OCI-LY7 (cell line): Measurements from ENCODE around the gene TNS3. TPM values are rescaled to one million over a fixed set of nuclear protein-coding genes. Genes with fewer than 3 reads are reported as not detected.

Source experiments
- BruUV-seq: library from RNA; stranded (reverse); fragments of 400-500 nt; replicated peaks from 2 replicates; lab custom pipeline; 2021; lab: Mats Ljungman, UMichigan
- CTCF ChIA-PET: fragments of 300-600 bp; sonication (Branson Sonifier 250); formaldehyde crosslinking; loops from one replicate; lab custom pipeline; 2022; ENCODE audit warnings: antibody characterized with exemption; ENCODE audit not compliant: unreplicated experiment; lab: Charles Lee
- POLR2A ChIA-PET: fragments of 300-600 bp; sonication (Branson Sonifier 250); formaldehyde crosslinking; loops from one replicate; lab custom pipeline; 2022; ENCODE audit warnings: antibody characterized with exemption; lab: Charles Lee
- DNase-seq: peaks from one replicate; pipeline ENCODE4 v3.0.0-alpha.2; 2015; ENCODE audit warnings: low spot score
- H2AFZ ChIP-seq: fragments of 200-600 bp; sonication (generic), shearing (Covaris generic); 2 replicates; pipeline ENCODE4 v1.6.1; 2014; ENCODE audit warnings: mild to moderate bottlenecking, antibody characterized with exemption, low read length, moderate library complexity
- H3K27ac ChIP-seq: fragments of 200-600 bp; sonication (generic); 2 replicates; pipeline ENCODE4 v1.5.1; 2014; ENCODE audit warnings: mixed run types, low read depth, mild to moderate bottlenecking, moderate library complexity, low read length, inconsistent platforms; ENCODE audit not compliant: poor library complexity, severe bottlenecking
- H3K36me3 ChIP-seq: fragments of 200-600 bp; sonication (generic); 2 replicates; pipeline ENCODE4 v1.6.1; 2014; ENCODE audit warnings: mild to moderate bottlenecking, antibody characterized with exemption, low read length, moderate library complexity, mixed read lengths; ENCODE audit not compliant: insufficient read depth
- H3K4me1 ChIP-seq: fragments of 200-600 bp; sonication (generic); 2 replicates; pipeline ENCODE4 v1.5.1; 2014; ENCODE audit warnings: mild to moderate bottlenecking, low read length; ENCODE audit not compliant: insufficient read depth, poor library complexity, severe bottlenecking
- H3K4me2 ChIP-seq: fragments of 200-600 bp; sonication (generic); 2 replicates; pipeline ENCODE4 v1.6.1; 2014; ENCODE audit warnings: mild to moderate bottlenecking, low read length
- H3K4me3 ChIP-seq: fragments of 200-600 bp; sonication (generic); 2 replicates; pipeline ENCODE4 v1.5.1; 2014; ENCODE audit warnings: mild to moderate bottlenecking, low read depth, low read length; ENCODE audit not compliant: poor library complexity, severe bottlenecking
- H3K79me2 ChIP-seq: fragments of 200-600 bp; sonication (generic); 2 replicates; pipeline ENCODE4 v1.6.1; 2016; ENCODE audit warnings: low read depth, mild to moderate bottlenecking, low read length, moderate library complexity, mixed read lengths; ENCODE audit not compliant: insufficient read depth
- H3K9me2 ChIP-seq: fragments of 200-600 bp; sonication (generic); 2 replicates; pipeline ENCODE4 v1.6.1; 2016; ENCODE audit warnings: mild to moderate bottlenecking, low read length, mixed read lengths; ENCODE audit not compliant: insufficient read depth
- H3K9me3 ChIP-seq: fragments of 200-600 bp; sonication (generic); 2 replicates; pipeline ENCODE4 v1.6.1; 2014; ENCODE audit warnings: mild to moderate bottlenecking, mixed run types, low read length, mixed read lengths
- H4K20me1 ChIP-seq: fragments of 200-600 bp; sonication (generic); 2 replicates; pipeline ENCODE4 v1.6.1; 2014; ENCODE audit warnings: mild to moderate bottlenecking, antibody characterized with exemption, low read length, moderate library complexity, mixed read lengths; ENCODE audit not compliant: insufficient read depth
- CTCF ChIP-seq: fragments of 200-600 bp; sonication (generic); conservative IDR thresholded peaks from 2 replicates; pipeline ENCODE4 v1.5.1; 2014; ENCODE audit warnings: mild to moderate bottlenecking, antibody characterized with exemption, low read length, moderate library complexity, mixed read lengths
- EZH2phosphoT487 ChIP-seq: fragments of 200-600 bp; sonication (generic); IDR thresholded peaks from 2 replicates; pipeline ENCODE4 v1.6.1; 2018; ENCODE audit warnings: low read depth, borderline replicate concordance, mild to moderate bottlenecking, mixed run types, antibody characterized with exemption, low read length, moderate library complexity, mixed read lengths
- intact Hi-C: fragments of 100-400 bp; cut with micrococcal nuclease; formaldehyde crosslinking; loops from one replicate; pipeline ENCODE4 v1.10.0; 2022; ENCODE audit not compliant: unreplicated experiment
- total RNA-seq, 2 experiments: library from RNA; depleted of rRNA in 1 of 2; stranded (reverse); fragments of >200 nt in 1 of 2; shearing (Covaris generic) in 1 of 2; gene quantifications; 2 replicates each; pipeline ENCODE4 v1.2.3, GENCODE V29; 2014 to 2022

Gene TNS3
- total RNA-seq, 2 experiments from 2014 or later, result 9.5 to 42.1 TPM

GRCh38 chr7:47439181-47439667 is 142.7 kb downstream of the TNS3 start:
- H3K4me1 ChIP-seq, result no peaks in the 10 kb centered on the region
- H3K79me2 ChIP-seq, result no peaks in the 10 kb centered on the region
- H2AFZ ChIP-seq, result no peak overlapping the region
- no peak overlapping the region for H3K4me2 ChIP-seq
- H3K9me3 ChIP-seq, result no peaks in the 10 kb centered on the region
- no TSS peak for BruUV-seq
- TF ChIP-seq CTCF (no peak), EZH2phosphoT487 (no peak)
- no peaks in the 10 kb centered on the region for H4K20me1 ChIP-seq
- H3K27ac ChIP-seq, result no peak overlapping the region
- CTCF ChIA-PET, result no interaction called here
- H3K36me3 ChIP-seq, result no peaks in the 10 kb centered on the region; the same call in 1 of the 2 replicates
- intact Hi-C loops, result loop anchor here (5.0 kb wide), 1 partner anchor 172 kb away; no protein-coding TSS in a partner anchor
- POLR2A ChIA-PET, result no interaction called here
- no peak for DNase-seq
- H3K9me2 ChIP-seq, result no peaks in the 10 kb centered on the region
- H3K4me3 ChIP-seq, result no peak overlapping the region

DNA sequence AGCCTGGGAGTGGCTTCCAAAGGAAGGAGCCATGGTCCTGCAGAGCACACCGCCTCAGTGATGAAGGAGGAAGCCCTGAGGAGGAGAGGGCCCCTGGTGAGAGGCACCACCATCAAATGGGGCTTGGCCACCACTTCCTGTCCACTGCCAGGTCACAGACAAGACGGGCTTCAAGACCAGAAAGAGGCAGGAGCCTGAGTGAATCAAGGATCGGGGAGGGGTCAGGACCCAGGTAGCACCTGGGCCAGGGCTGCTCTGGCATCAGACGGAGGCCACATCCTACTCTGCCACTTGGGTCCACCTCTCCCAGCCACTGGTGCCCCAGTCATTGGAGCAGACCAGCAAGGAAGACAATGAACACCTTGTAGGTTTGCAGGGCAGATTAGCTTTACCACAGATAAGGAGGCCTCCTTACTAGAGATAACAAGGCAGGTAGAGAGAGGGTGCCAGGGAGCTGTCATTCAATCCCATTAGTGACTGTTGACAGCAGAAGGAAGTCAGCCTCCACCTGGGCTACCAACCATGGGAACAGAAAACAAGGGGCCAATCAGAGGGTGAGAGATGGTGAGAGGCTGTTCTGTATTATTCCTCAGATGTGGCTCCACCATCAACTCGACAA is 143.4 kb downstream of the TNS3 start:
- H3K4me1 ChIP-seq, result no peaks in the 10 kb centered on the region
- no peaks in the 10 kb centered on the region for H3K79me2 ChIP-seq
- POLR2A ChIA-PET, result no interaction called here
- intact Hi-C loops, result loop anchor here (5.0 kb wide), 1 partner anchor 171 kb away; no protein-coding TSS in a partner anchor
- no peaks in the 10 kb centered on the region; the same call in 1 of the 2 replicates for H3K36me3 ChIP-seq
- no peak overlapping the region for H3K4me2 ChIP-seq
- H3K4me3 ChIP-seq, result no peak overlapping the region
- no peak for DNase-seq
- no peaks in the 10 kb centered on the region for H3K9me3 ChIP-seq
- CTCF ChIA-PET, result no interaction called here
- no peak for TF ChIP-seq CTCF
- TF ChIP-seq EZH2phosphoT487, result no peak
- no peaks in the 10 kb centered on the region for H4K20me1 ChIP-seq
- no peak overlapping the region for H3K27ac ChIP-seq
- BruUV-seq, result no TSS peak
- no peak overlapping the region for H2AFZ ChIP-seq
- no peaks in the 10 kb centered on the region for H3K9me2 ChIP-seq

- Histone ChIP-seq H3K4me2 (no peak overlapping the region), H2AFZ (no peak overlapping the region), H3K4me1 (no peaks in the 10 kb centered on the region), H3K36me3 (no peaks in the 10 kb centered on the region; the same call in 1 of the 2 replicates), H3K79me2 (no peaks in the 10 kb centered on the region), H3K27ac (no peak overlapping the region), H4K20me1 (no peaks in the 10 kb centered on the region), H3K9me2 (no peaks in the 10 kb centered on the region), H3K4me3 (no peak overlapping the region), H3K9me3 (no peaks in the 10 kb centered on the region)
- intact Hi-C loops, result loop anchor here (1.0 to 5.0 kb wide), 2 partner anchors 169 to 383 kb away; no protein-coding TSS in a partner anchor
- POLR2A ChIA-PET, result no interaction called here
- no TSS peak for BruUV-seq
- DNase-seq, result peak; percentile 66
- CTCF ChIA-PET, result no interaction called here
- no peak for TF ChIP-seq EZH2phosphoT487
- TF ChIP-seq CTCF, result peak; percentile 78
Observed at GRCh38 chr7:47435889-47436312, 146.0 kb downstream of the TNS3 start.
